Measurements from ENCODE around the gene USP33. TPM values are rescaled to one million over a fixed set of nuclear protein-coding genes. Genes with fewer than 3 reads are reported as not detected.

USP33 gene
- total RNA-seq, 1 experiment from 2014 or later: 51.5 TPM

DNA sequence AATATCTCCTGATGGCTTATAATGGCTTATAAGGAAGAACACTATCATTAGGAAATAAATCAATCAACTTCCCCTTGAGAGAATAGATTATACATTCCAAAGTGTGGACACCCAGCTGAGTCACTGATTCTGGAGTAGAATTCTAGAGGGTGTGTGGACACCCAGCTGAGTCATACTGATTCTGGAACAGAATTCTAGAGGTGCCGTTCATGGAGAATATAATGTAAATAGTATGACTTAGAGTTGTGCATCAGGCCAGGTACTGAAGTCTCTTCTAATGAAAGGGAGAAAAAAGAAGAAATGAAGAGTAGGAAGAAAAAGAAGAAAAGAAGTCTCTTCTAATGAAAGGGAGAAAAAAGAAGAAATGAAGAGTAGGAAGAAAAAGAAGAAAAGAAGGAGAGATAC is 2.4 kb upstream of the USP33 start:
- no peak overlapping the region for H3K27ac ChIP-seq (ENCODE audit: insufficient read length, low read depth, low read length)
- no peak overlapping the region for H3K18ac ChIP-seq (ENCODE audit: insufficient read length, low read depth, low read length)
- no peak overlapping the region for H3K23ac ChIP-seq (ENCODE audit: insufficient read length, low read depth, low read length)
- H3K4me1 ChIP-seq (ENCODE audit: insufficient read depth, low read length): no peaks in the 10 kb centered on the region
- H4K91ac ChIP-seq (ENCODE audit: insufficient read length, low read depth, low read length): no peak overlapping the region
- H3K79me1 ChIP-seq (ENCODE audit: insufficient read depth, low read depth, low read length, poor library complexity, severe bottlenecking): no peaks in the 10 kb centered on the region
- H2AK5ac ChIP-seq (ENCODE audit: insufficient read length, low read length): no peak overlapping the region
- WGBS (ENCODE audit: extremely low coverage, insufficient read length, low lambda C conversion rate): no CpG with 5 or more reads among the region's 1 CpG
- H3K4me2 ChIP-seq (ENCODE audit: insufficient read depth, insufficient read length, low read length): no peak overlapping the region
- H3K9me3 ChIP-seq (ENCODE audit: control insufficient read depth, low read depth, low read length): no peaks in the 10 kb centered on the region
- no peak for DNase-seq
- no peak overlapping the region for H2BK120ac ChIP-seq (ENCODE audit: low read depth, low read length, poor library complexity, severe bottlenecking)
- H2BK15ac ChIP-seq (ENCODE audit: low read depth, low read length): no peak overlapping the region
- no peak overlapping the region for H2BK12ac ChIP-seq (ENCODE audit: insufficient read length, low read depth, low read length)
- no peaks in the 10 kb centered on the region for H3K27me3 ChIP-seq (ENCODE audit: insufficient read depth, low read length)
- no peak overlapping the region for H3T11ph ChIP-seq (ENCODE audit: low read length)
- no peak overlapping the region for H2BK20ac ChIP-seq (ENCODE audit: low read depth, low read length, poor library complexity, severe bottlenecking)
- H3K79me2 ChIP-seq (ENCODE audit: insufficient read depth, low read length): no peaks in the 10 kb centered on the region; the same call in 1 of the 2 replicates
- H3K14ac ChIP-seq (ENCODE audit: insufficient read depth, low read length): no peak overlapping the region
- no peak overlapping the region for H3K9ac ChIP-seq (ENCODE audit: extremely low read depth, insufficient read length, low read length)
- no peak overlapping the region for H3K56ac ChIP-seq (ENCODE audit: insufficient read length, low read depth, low read length)
- H2BK5ac ChIP-seq (ENCODE audit: insufficient read length, low read length): no peak overlapping the region
- H3K4ac ChIP-seq (ENCODE audit: low read depth, low read length): no peak overlapping the region
- H2AFZ ChIP-seq (ENCODE audit: low read length): no peak overlapping the region
- peaks cover 3% of the 10 kb centered on the region for H3K23me2 ChIP-seq (ENCODE audit: insufficient read length, low read depth, low read length, poor library complexity, severe bottlenecking)
- no peak overlapping the region for H4K8ac ChIP-seq (replicated peaks; ENCODE audit: insufficient read length, low read depth, low read length)
- H3K27ac Mint-ChIP-seq: no peak overlapping the region; a peak in 1 of 7 replicates
- no peak overlapping the region for H4K5ac ChIP-seq (ENCODE audit: insufficient read length, low read depth, low read length)
- TF ChIP-seq, protein P1, sequence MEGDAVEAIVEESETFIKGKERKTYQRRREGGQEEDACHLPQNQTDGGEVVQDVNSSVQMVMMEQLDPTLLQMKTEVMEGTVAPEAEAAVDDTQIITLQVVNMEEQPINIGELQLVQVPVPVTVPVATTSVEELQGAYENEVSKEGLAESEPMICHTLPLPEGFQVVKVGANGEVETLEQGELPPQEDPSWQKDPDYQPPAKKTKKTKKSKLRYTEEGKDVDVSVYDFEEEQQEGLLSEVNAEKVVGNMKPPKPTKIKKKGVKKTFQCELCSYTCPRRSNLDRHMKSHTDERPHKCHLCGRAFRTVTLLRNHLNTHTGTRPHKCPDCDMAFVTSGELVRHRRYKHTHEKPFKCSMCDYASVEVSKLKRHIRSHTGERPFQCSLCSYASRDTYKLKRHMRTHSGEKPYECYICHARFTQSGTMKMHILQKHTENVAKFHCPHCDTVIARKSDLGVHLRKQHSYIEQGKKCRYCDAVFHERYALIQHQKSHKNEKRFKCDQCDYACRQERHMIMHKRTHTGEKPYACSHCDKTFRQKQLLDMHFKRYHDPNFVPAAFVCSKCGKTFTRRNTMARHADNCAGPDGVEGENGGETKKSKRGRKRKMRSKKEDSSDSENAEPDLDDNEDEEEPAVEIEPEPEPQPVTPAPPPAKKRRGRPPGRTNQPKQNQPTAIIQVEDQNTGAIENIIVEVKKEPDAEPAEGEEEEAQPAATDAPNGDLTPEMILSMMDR (conservative IDR thresholded peaks at IDR 0.05): no peak
- no peaks in the 10 kb centered on the region for H3K36me3 Mint-ChIP-seq (ENCODE audit: insufficient read depth in 1 of 3, low read depth in 3 of 3)
- no peak overlapping the region for H3K4me3 Mint-ChIP-seq
- H3K4me1 Mint-ChIP-seq: peaks cover 7 to 12% of the 10 kb centered on the region in 2 experiments
- no peaks in the 10 kb centered on the region; a peak in 1 of 5 replicates for H3K9me3 Mint-ChIP-seq
- no peaks in the 10 kb centered on the region for H4K20me1 ChIP-seq (ENCODE audit: control insufficient read depth, insufficient read depth, insufficient read length)
- H3K27me3 Mint-ChIP-seq (ENCODE audit: low read depth): no peaks in the 10 kb centered on the region

All from H9 (cell line).